SHP77 (cell line): ENCODE results near the gene SLAMF6.
"Not testable (repeated sequence)": the region's sequence is repeated elsewhere in the genome, so short reads cannot be mapped to it uniquely, and the experiment has no call there.

Experiments
- DNase-seq, 2 experiments: peaks; one replicate each; lab custom pipeline; 2025; lab: John Stamatoyannopoulos, UW

SLAMF6 gene

GRCh38 chr1:160542303-160542945, 19.4 kb upstream of the SLAMF6 start:
- DNase-seq = no peak

GRCh38 chr1:160541622-160542302, 18.7 kb upstream of the SLAMF6 start:
- DNase-seq = no peak

DNA sequence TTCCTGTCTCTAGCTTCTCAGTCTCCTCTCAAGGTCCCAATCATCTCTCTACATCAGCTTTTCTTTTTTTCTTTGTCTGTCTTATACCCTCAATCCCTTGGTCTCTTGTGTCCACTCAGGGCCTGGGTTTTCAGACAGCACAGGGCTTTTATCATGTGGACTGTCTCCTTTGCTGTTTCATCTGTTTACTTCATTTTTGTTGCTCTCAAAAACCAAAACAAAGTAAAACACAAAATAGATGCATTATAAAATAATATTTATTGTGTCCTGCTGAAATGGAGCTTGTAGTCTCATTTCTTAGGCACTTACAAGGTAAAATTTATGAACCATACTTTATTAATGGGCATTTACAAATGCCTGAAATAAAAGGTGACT, 17.8 kb upstream of the SLAMF6 start:
- no peak for DNase-seq

DNA sequence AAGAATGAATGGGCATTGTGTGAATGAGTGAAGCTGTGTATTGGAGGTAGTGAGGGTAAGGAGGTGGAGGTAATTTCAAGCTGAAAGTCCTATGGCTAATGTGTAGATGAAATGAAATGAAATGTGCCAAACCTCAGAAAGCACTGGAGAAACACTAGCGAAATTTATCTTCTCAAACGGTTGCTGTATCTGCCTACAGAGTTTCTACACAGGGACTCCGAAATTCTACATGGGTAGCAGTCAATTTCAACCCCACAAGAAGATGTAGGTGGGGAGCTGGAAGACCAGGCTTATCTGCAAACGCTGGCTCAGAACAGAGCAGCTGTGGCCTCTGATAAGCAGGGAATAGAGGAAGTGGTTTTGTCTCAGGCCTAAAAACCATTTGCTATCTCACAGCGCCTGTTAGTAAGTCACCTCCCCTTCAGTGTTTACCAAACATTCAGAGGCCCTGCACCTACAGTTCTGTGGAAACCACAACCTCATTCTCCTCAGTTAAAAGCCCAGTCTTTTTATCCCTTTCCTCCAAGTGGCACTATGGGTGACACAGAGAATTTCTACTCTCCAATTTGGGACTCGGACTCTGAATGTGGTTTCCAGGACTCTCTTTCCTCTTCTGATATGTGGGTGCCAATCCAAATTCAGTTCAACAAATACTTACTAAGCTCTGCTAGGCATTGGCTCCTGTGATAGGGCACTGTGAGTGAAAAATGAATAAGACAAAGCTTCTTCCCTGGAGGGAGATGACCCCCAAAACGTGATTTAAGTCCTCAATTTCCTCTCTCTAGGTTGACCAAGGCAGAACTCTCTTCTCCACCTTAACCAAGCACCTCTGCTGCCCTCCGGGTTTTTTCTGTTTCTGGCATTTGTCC, 17.2 kb upstream of the SLAMF6 start:
- no peak for DNase-seq

DNA sequence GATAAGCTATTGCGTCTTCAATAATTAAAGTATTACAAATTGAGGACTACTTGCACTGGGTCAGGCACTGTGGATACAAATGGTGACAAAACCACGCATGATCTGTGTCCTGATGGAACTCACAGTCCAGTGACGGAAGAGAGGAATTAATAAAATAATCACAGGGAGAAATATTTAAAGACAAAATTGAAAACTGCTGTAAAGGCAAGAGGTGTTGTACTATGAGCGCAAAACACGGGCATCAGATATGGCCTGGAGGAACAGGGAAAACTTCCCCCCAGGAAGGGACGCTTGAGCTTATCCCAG, 16.6 kb upstream of the SLAMF6 start:
- DNase-seq = no peak

- no peak for DNase-seq
Observed at GRCh38 chr1:160538985-160539651, 16.1 kb upstream of the SLAMF6 start.

DNA sequence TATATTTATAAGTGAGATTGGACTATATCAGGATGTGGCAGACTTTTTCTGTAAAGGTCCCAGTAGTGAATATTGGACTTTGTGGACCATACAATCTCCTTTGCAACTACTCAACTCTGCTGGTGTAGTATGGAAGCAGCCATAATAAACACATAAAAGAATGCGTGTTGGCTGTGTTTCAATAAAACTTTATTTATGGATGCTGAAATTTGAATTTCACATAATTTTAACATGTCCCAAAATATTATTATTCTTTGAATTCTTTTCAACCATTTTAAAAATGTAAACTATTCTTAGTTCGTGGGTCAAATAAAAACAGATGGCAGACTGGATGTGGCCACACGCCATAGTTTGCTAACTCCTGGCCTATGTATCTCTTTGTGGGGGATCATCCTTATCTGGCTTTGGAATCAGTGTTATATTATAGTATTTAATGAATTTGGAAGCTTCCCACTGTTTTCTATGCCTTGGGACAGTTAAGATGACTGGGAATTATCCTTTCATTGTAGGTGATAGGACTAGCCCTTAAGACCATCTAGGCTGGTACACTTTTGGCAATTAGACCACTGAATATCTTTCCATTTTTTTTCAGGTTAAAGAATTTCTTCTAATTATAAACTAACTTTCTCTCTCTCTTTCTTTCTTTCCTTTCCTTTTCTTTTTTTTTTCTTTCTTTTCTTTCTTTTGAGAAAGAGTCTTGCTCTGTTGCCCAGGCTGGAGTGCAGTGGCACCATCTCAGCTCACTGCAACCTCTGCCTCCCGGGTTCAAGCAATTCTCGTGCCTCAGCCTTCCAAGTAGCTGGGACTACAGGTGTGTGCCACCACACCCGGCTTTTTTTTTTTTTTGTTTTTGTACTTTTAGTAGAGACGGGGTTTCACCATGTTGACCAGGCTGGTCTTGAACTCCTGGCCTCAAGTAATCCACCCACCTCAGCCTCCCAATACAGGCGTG, 14.9 kb upstream of the SLAMF6 start:
- no peak for DNase-seq

GRCh38 chr1:160534823-160535605, 12.0 kb upstream of the SLAMF6 start:
- DNase-seq = no peak

DNA sequence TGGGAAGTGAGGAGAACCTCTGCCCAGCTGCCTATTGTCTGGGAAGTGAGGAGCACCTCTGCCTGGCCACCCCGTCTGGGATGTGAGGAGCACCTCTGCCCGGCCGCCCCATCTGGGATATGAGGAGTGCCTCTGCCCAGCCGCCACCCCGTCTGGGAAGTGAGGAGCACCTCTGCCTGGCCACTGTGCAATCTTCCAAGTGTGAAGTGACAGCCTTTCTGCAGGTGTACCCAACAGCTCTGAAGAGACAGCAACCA, 9.4 kb upstream of the SLAMF6 start:
- not testable (repeated sequence) for DNase-seq

- DNase-seq = not testable (repeated sequence)
Observed at GRCh38 chr1:160531809-160532556, 8.9 kb upstream of the SLAMF6 start.

- DNase-seq = not testable (repeated sequence)
Observed at GRCh38 chr1:160529401-160529952, 6.4 kb upstream of the SLAMF6 start.

GRCh38 chr1:160523789-160524188, 734 bp upstream of the SLAMF6 start:
- DNase-seq = not testable (repeated sequence)

DNA sequence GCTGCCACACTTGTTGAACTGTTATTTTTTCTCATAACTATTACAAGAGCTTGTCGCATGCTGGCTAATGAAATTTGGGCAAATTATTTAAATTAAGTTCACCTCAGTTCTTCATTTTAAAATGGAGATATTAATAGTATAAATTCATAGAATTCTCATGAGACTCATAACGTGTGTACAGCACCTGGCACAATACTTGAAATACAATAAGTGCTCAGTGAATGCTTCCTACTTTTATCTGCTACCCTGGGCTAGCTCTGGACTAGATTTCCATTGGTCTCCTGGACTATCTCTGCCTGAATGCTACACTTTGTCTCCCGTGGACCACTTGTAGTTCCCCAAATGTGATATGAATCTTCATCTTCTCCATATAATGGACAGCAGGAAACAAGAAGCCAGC, 919 bp downstream of the SLAMF6 start:
- no peak for DNase-seq

DNA sequence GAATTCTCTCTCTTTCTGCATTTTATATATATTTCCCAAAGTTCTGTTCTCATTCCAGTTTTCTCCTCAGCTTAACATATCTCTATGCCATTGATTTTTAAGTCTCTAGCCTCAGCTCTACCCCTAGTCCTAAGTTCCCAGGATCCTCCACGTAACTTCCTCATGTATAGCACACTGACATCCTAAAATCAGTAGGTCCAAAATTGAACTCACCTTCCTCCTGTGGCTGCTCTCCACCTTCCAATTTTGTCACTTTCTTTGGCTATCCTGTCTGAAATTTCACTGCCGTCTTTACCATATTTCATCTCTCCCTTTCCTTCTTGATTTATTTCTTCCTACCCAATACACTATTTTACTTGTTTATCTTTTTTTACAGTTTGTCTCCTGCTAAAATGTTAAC, 1.5 kb downstream of the SLAMF6 start:
- DNase-seq = no peak

DNA sequence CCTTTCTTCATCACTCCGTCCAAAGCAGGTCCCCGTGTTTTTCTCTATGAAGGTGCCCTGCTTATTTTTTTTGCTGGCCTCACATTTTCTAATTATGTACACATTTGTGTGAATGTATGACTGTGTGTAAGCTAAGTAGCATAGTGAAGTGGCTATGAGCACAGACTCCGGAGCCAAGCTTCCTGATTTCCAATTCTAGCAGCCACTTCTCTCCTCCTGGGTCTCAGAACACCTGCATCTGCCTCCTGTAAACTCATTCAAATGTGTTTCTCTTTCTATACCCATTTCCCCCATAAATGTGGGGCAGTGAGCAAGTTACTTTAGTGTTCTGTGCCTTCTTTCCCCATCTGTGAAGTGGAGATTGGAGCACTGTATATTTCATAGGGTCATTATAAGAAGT, 2.1 kb downstream of the SLAMF6 start:
- DNase-seq = no peak

- no peak for DNase-seq
Observed at GRCh38 chr1:160520582-160520981, 2.5 kb downstream of the SLAMF6 start.

DNA sequence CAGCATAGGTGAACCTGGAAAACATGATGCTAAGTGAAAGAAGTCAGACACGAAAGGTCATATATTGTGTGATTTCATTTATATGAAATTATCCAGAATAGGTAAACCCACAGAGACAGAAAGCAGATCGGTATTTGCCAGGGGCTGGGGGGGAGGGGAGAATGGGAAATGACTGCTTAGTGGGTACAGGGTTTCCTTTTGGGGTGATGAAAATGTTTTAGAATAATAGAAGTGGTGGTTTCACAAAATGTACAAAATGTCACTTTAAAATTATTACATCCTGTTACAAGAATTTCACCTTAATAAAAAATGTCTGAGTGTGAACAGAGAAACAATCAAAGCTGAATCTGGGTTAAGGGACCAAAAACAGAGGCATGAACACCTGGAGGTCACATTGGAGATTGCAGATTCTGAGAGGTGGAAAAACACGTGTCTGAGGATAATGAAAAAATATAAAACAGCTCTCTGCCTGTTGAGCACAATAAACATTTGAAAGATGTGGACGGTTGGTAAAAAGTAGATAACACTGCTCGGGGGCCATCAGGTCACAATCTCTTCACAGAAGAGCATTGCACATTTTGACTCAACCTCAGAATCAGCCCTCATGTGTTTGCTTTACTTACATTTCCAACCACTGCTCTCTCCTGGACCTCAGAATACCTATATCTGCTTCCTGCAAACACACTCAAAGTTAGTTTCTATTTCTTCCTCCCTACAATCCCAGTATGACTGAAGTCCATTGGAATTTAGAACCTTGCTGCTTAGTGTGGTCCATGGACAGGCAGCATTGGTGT, 3.2 kb downstream of the SLAMF6 start:
- no peak for DNase-seq

DNA sequence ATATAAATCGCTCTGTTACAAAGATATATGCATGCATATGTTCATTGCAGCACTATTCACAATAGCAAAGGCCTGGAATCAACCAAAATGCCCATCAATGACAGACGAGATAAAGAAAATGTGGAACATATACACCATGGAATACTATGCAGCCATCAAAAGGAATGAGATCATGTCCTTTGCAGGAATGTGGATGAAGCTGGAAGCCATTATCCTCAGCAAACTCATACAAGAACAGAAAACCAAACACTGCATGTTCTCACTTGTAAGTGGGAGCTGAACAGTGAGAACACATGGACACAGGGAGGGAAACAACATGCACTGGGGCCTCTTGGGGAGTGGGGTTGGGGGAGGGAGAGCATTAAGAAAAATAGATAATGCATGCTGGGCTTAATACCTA, 5.5 kb downstream of the SLAMF6 start:
- not testable (repeated sequence) for DNase-seq

- DNase-seq = not testable (repeated sequence)
Observed at GRCh38 chr1:160515908-160516307, 7.1 kb downstream of the SLAMF6 start.
